ENCODE measurements around the gene EDRF1.

- TF ChIP-seq TAF1 (IDR thresholded peaks at IDR 0.05; ENCODE audit: low read depth): no peak
- TF ChIP-seq YY1 (IDR thresholded peaks at IDR 0.05; ENCODE audit: low read depth): no peak
- TF ChIP-seq FOXM1 (IDR thresholded peaks at IDR 0.05; ENCODE audit: borderline replicate concordance, low read depth): no peak
These were observed 19.9 kb upstream of the EDRF1 start for GRCh38 chr10:125699562-125700143.
